Uterus (tissue), 2 donors: ENCODE data around the gene CSNK2A1.

Source experiments
- POLR2A ChIP-seq, 2 donors: fragments of 450-650 bp; IDR thresholded peaks; one replicate each; pipeline ENCODE4 v1.6.1; 2016; ENCODE audit warnings: antibody characterized with exemption in 2 of 2, mild to moderate bottlenecking in 1 of 2, moderate library complexity in 1 of 2
- TF ChIP-seq, protein P1 (sequence below), 4 experiments: fragments of 200-600 bp in 2 of 4; fragments of 450-650 bp in 2 of 4; sonication (generic) in 2 of 4; IDR thresholded peaks; one replicate each; pipeline ENCODE4 v1.5.1; 2016 to 2019; ENCODE audit warnings: antibody characterized with exemption in 4 of 4, mild to moderate bottlenecking in 2 of 4, moderate library complexity in 1 of 4

- no peak for TF ChIP-seq POLR2A (IDR thresholded peaks at IDR 0.05)
- TF ChIP-seq, protein P1, sequence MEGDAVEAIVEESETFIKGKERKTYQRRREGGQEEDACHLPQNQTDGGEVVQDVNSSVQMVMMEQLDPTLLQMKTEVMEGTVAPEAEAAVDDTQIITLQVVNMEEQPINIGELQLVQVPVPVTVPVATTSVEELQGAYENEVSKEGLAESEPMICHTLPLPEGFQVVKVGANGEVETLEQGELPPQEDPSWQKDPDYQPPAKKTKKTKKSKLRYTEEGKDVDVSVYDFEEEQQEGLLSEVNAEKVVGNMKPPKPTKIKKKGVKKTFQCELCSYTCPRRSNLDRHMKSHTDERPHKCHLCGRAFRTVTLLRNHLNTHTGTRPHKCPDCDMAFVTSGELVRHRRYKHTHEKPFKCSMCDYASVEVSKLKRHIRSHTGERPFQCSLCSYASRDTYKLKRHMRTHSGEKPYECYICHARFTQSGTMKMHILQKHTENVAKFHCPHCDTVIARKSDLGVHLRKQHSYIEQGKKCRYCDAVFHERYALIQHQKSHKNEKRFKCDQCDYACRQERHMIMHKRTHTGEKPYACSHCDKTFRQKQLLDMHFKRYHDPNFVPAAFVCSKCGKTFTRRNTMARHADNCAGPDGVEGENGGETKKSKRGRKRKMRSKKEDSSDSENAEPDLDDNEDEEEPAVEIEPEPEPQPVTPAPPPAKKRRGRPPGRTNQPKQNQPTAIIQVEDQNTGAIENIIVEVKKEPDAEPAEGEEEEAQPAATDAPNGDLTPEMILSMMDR (IDR thresholded peaks at IDR 0.05) = no peak
Measured at GRCh38 chr20:496126-496696, 47.4 kb downstream of the CSNK2A1 start.
